GM19023 (cell line): ENCODE measurements around the gene DGKG.

ENCODE experiments used
- ATAC-seq: cut with Tn5 transposase; IDR thresholded peaks from one replicate; pipeline ENCODE4 v1.9.1; 2021; ENCODE audit warnings: mild to moderate bottlenecking, moderate library complexity; ENCODE audit not compliant: unreplicated experiment

Gene DGKG

GRCh38 chr3:186320862-186321568, 41.0 kb downstream of the DGKG start:
- no peak for ATAC-seq

DNA sequence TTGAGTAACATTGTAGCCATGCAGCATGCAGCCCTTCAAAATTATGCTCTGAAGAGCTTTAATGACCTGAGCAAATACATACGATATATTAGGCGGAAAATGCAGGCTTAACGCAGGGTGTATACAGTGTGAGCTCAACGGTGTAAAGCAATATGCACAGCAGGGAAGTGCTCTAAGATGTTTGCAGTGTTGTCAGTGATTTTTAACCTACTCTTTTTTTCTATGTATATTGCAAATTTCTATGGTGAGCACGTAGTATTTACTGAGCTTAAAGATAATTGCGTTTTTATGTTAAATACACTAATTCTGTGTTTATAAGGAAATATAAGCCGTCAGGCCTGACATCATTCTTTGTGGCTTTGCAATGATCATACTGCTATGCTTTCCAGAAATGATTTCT, 42.1 kb downstream of the DGKG start:
- ATAC-seq, result no peak

DNA sequence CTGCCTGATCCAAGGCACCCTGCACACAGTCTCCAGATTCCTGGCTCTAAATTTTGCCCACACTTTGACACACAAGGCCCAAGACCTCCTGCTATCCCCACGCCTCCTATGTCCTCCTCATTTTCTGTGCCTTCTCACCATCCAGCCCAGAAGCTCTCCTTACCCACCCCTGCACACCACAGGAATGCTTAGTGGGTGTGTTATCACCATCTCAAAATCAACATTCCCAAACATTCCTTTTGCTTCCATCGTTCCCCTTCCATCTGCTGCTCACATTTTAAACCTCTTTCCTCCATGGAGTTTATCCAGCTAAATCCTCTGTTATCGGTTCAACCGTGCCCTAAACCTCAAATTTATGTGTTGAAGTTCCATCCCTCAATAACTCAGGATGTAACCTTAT, 43.9 kb downstream of the DGKG start:
- ATAC-seq, result no peak

GRCh38 chr3:186317478-186317877, 44.6 kb downstream of the DGKG start:
- no peak for ATAC-seq

DNA sequence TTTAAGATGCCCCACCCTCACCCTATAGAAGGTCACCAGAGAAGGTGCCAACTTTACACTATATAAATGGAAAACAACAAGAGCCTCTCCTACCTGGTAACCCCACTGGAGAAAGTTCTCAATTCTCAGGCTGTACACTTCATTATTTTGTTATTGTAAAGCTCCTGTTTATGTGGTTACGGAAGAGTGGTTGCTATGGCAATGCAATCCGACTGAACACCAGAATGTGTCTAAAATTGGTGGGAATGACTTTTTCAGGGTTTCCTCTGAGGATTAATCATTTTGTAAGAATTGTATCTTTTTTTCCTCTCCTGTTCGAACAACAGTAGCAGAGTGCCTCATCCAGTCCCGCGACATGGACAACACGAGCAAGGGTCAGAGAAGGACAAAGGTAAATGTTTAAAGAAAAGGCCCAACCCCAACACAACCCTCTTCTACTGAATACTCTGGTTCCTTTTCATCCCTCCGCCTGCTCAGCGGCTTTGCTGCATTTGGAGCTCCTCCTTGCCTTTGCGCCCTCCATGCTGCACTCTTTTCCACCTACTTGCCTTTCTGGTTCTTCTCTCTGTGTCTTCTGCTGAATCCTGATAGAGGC, 45.3 kb downstream of the DGKG start:
- ATAC-seq, result no peak

GRCh38 chr3:186315581-186316354, 46.3 kb downstream of the DGKG start:
- no peak for ATAC-seq

- ATAC-seq, result no peak
Observed at GRCh38 chr3:186314896-186315295, 47.1 kb downstream of the DGKG start.

- ATAC-seq, result no peak
Observed at GRCh38 chr3:186311441-186311840, 50.6 kb downstream of the DGKG start.

DNA sequence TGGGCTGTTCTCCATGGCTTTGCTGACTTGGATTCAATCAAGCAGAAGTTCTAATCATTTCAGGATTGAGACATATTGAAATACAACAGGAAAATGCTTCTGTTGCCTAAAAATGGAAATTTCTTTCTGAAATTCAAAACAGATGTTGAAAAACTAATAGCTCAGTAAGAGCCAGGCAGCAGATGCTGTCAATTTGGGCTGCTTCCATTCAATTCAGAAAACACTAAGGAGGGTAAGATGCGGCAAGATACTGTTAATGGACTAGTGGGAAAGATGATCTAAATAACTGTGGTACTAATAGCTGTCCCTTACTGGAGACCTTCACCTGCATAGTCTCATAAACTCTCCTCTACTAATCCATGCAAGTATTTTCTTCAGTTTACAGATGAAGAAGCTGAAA, 53.5 kb downstream of the DGKG start:
- ATAC-seq, result no peak

DNA sequence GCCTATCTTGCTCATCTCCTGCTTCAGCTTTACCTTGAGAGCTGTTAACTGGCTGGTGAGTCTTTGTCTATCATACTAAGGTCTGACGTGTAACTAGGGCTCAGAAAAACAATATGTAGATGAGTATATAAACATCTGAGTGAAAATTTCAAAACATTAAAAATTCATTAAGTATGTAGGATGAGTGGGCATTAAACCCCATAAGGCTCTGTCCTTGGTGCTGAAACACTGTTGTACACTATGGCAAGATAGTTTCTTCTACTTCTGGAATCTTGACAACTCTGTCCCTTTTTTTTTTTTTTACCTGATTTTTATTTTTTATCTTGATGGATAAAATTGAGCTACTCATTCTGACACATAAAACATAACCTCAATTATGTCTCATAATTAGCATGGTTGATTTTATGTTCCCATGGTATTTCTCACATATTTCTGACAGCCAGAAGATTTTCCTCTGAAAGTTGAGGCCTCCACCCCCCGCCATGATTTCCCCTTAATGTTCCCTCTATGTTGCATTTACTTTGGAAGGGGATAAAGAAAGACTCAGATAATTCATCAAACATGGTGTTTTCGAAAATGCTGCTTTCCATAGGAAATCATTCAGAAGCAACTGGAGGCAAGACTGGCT, 54.3 kb downstream of the DGKG start:
- no peak for ATAC-seq

- ATAC-seq, result no peak
Observed at GRCh38 chr3:186305286-186305685, 56.7 kb downstream of the DGKG start.

GRCh38 chr3:186303965-186304364, 58.1 kb downstream of the DGKG start:
- ATAC-seq, result no peak

DNA sequence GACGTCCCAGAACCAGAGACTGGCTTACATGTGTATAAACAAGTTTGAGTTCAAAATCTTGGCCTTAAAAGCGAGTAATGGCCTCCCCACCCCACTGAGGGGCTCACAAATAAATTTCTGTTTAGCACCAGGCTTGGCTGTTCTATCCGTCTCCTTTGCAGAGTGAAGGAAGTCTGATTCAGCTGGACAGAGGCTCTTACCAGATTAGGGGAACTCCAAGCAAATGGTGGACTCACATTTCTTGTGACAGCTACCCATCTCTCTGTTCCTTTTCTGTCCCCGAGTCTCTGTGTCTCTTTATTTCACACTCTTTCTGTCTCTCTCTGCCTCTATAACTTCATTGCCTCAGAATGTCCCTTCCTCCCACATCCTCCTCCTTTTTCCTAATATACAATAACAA, 62.7 kb downstream of the DGKG start:
- ATAC-seq, result no peak

GRCh38 chr3:186298876-186299275, 63.2 kb downstream of the DGKG start:
- ATAC-seq, result no peak

DNA sequence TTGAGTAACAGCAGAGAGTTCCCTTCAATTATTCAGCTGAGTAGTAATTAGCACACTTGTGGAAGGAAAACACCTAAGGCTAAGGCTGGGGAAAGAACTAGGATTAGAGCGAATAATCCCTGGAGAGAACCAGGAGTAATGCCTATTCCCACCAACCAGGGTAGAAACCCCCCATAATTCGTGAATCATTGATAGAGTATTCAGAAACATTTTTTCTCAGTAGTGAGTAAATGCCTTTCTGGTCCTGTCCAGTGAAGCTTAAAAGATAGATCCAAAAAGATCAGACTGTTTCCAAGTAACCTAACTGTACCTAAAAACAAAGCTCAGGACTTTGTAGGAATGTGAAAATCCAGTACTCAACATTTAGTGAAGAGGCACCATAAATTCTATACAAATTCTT, 71.2 kb downstream of the DGKG start:
- ATAC-seq, result no peak

- no peak for ATAC-seq
Observed at GRCh38 chr3:186287711-186288110, 74.3 kb downstream of the DGKG start.

DNA sequence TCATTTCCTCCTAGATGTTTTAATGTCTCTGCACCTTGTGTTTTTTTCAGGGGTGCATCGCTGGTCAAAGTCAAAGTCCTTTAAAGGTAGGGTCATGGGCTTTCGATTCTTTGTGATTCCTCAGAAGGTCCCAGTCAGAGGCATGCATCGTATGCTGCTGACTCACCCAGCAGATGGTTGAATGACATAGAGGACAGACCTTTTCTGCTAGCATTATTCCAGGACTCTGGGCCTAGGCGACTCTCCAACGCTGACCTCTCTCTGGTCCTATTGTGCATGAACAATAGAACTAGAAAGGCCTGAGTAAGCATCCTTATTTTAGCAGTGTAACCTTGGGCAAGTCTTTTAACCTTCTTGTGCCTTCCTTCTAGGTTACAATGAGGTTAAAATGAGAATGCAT, 75.9 kb downstream of the DGKG start:
- ATAC-seq, result no peak

GRCh38 chr3:186284661-186285060, 77.4 kb downstream of the DGKG start:
- ATAC-seq, result no peak

GRCh38 chr3:186284349-186284652, 77.7 kb downstream of the DGKG start:
- ATAC-seq, result no peak

DNA sequence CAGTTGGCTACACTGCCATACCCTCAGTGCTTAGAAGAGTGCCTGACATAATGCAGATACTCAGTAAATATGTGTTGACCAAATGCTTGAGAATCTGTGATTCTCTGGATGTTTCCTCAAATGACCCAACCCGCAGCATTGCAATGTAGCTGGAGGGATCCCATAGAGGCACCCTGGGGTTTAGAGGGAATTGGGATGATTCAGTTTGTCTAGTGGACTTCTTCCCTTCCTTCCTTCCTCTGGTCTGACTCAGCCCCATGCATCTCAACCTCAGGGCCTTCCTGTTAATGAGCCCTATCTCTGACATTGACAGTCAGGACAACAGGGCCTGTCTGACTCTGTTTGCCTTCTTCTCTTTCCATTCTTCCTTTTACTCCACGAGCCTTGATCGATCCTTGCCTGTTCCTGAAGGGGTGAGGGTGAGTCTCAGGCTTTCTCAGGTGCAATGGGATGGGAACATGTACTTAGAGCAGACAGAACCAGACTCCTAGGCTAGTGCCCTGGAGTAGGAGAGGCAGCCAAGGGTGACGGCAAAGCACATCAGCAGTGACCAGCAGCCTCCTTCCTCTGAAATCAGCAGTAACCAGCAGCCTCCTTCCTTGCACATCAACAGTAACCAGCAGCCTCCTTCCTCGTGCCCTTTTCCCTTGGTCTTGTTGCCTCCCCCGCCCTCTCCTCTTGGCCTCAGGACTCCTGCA, 78.2 kb downstream of the DGKG start:
- ATAC-seq, result no peak

- ATAC-seq, result no peak
Observed at GRCh38 chr3:186283096-186283495, 78.9 kb downstream of the DGKG start.
